HG03175 (cell line): ENCODE results near the gene CCNB2.
"Not testable (repeated sequence)": the region's sequence is repeated elsewhere in the genome, so short reads cannot be mapped to it uniquely, and the experiment has no call there.

Experiments
- ATAC-seq: cut with Tn5 transposase; IDR thresholded peaks from one replicate; pipeline ENCODE4 v1.9.1; 2021; ENCODE audit warnings: mild to moderate bottlenecking, moderate library complexity; ENCODE audit not compliant: unreplicated experiment

Gene CCNB2

GRCh38 chr15:59104912-59105732, at the start of gene CCNB2:
Gene CCNB2 (plus strand): TSS chr15:59105146. CDS start chr15:59105269, 123 bp downstream.
- peak; percentile 99 for ATAC-seq

GRCh38 chr15:59059076-59059597, 45.8 kb upstream of the CCNB2 start:
- ATAC-seq = no peak

GRCh38 chr15:59060348-59060747, 44.6 kb upstream of the CCNB2 start:
- ATAC-seq = no peak

- ATAC-seq = no peak
These were observed 41.9 kb upstream of the CCNB2 start for GRCh38 chr15:59063042-59063441.

- ATAC-seq = no peak
These were observed 35.5 kb upstream of the CCNB2 start for GRCh38 chr15:59069430-59069829.

GRCh38 chr15:59074607-59075006, 30.3 kb upstream of the CCNB2 start:
- ATAC-seq = no peak

- no peak for ATAC-seq
These were observed 17.2 kb upstream of the CCNB2 start for GRCh38 chr15:59087731-59088130.

GRCh38 chr15:59094077-59094476, 10.9 kb upstream of the CCNB2 start:
- ATAC-seq = no peak

GRCh38 chr15:59096429-59096828, 8.5 kb upstream of the CCNB2 start:
- no peak for ATAC-seq

- no peak for ATAC-seq
These were observed 5.7 kb upstream of the CCNB2 start for GRCh38 chr15:59099162-59099685.

GRCh38 chr15:59104602-59104911, 389 bp upstream of the CCNB2 start:
- peak; percentile 40 for ATAC-seq

GRCh38 chr15:59105854-59106253, 908 bp downstream of the CCNB2 start:
- no peak for ATAC-seq

- no peak for ATAC-seq
These were observed 6.3 kb downstream of the CCNB2 start for GRCh38 chr15:59111251-59111650.

GRCh38 chr15:59115047-59115446, 10.1 kb downstream of the CCNB2 start:
- no peak for ATAC-seq

GRCh38 chr15:59116141-59116540, 11.2 kb downstream of the CCNB2 start:
- no peak for ATAC-seq

GRCh38 chr15:59116771-59117170, 11.8 kb downstream of the CCNB2 start:
- ATAC-seq = no peak

- ATAC-seq = no peak
These were observed 14.7 kb downstream of the CCNB2 start for GRCh38 chr15:59119625-59120024.

- no peak for ATAC-seq
These were observed 16.0 kb downstream of the CCNB2 start for GRCh38 chr15:59120937-59121336.

GRCh38 chr15:59124261-59124660, 19.3 kb downstream of the CCNB2 start:
- no peak for ATAC-seq

- not testable (repeated sequence) for ATAC-seq
These were observed 20.7 kb downstream of the CCNB2 start for GRCh38 chr15:59125683-59126082.

- ATAC-seq = not testable (repeated sequence)
These were observed 22.3 kb downstream of the CCNB2 start for GRCh38 chr15:59127255-59127654.

- no peak for ATAC-seq
These were observed 26.5 kb downstream of the CCNB2 start for GRCh38 chr15:59131456-59131855.
